Gastroesophageal sphincter (tissue), 3 donors: ENCODE measurements around the gene ZNF697.

Source experiments
- CTCF ChIP-seq, 4 experiments: fragments of 200-600 bp in 2 of 4; fragments of 450-650 bp in 2 of 4; sonication (generic) in 1 of 4; IDR thresholded peaks; one replicate each; pipeline ENCODE4 v1.5.1; 2017 to 2019; ENCODE audit warnings: antibody characterized with exemption in 4 of 4, mild to moderate bottlenecking in 2 of 4, moderate library complexity in 2 of 4
- EP300 ChIP-seq: sonication (generic); formaldehyde crosslinking; IDR thresholded peaks from one replicate; pipeline ENCODE4 v1.6.1; 2017; ENCODE audit warnings: antibody characterized with exemption, mild to moderate bottlenecking
- POLR2A ChIP-seq, 2 donors: fragments of 450-650 bp; IDR thresholded peaks; one replicate each; pipeline ENCODE4 v1.6.1; 2017; ENCODE audit warnings: antibody characterized with exemption in 2 of 2, mild to moderate bottlenecking in 2 of 2, moderate library complexity in 1 of 2
- POLR2AphosphoS5 ChIP-seq: sonication (generic); formaldehyde crosslinking; IDR thresholded peaks from one replicate; pipeline ENCODE4 v1.6.1; 2017; ENCODE audit warnings: antibody characterized with exemption

GRCh38 chr1:119635811-119636390 is 12.2 kb downstream of the ZNF697 start:
- TF ChIP-seq CTCF (IDR thresholded peaks at IDR 0.05) (no peak), POLR2A (IDR thresholded peaks at IDR 0.05) (no peak), POLR2AphosphoS5 (no peak), EP300 (no peak)
